ENCODE results near the gene CTNS.

The CTNS gene

DNA sequence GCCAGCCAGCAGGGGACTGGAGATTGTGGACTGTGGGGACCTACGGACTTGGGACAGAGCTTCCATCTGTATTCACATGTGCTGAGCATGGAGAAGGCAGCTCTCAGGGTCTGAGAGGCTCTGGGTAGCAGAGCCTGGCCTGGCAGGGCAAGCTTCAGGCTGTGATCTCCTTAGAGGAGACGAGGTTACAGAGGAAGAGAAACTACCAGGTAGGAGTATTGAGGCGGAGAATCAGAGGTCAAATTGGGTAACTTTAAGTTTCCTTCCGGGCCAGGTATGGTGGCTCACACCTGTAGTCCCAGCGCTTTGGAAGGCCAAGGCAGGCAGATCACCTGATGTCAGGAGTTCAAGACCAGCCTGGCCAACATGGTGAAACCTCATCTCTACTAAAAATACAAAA lies 8.8 kb downstream of the CTNS start:
- TF ChIP-seq, protein P1, sequence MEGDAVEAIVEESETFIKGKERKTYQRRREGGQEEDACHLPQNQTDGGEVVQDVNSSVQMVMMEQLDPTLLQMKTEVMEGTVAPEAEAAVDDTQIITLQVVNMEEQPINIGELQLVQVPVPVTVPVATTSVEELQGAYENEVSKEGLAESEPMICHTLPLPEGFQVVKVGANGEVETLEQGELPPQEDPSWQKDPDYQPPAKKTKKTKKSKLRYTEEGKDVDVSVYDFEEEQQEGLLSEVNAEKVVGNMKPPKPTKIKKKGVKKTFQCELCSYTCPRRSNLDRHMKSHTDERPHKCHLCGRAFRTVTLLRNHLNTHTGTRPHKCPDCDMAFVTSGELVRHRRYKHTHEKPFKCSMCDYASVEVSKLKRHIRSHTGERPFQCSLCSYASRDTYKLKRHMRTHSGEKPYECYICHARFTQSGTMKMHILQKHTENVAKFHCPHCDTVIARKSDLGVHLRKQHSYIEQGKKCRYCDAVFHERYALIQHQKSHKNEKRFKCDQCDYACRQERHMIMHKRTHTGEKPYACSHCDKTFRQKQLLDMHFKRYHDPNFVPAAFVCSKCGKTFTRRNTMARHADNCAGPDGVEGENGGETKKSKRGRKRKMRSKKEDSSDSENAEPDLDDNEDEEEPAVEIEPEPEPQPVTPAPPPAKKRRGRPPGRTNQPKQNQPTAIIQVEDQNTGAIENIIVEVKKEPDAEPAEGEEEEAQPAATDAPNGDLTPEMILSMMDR (IDR thresholded peaks at IDR 0.05; ENCODE audit: control insufficient read depth, extremely low read depth, insufficient read depth), result no peak
- no peak overlapping the region for H3K4me3 ChIP-seq (ENCODE audit: low read depth, low read length)
- no peak for DNase-seq (ENCODE audit: low read depth)

DNA sequence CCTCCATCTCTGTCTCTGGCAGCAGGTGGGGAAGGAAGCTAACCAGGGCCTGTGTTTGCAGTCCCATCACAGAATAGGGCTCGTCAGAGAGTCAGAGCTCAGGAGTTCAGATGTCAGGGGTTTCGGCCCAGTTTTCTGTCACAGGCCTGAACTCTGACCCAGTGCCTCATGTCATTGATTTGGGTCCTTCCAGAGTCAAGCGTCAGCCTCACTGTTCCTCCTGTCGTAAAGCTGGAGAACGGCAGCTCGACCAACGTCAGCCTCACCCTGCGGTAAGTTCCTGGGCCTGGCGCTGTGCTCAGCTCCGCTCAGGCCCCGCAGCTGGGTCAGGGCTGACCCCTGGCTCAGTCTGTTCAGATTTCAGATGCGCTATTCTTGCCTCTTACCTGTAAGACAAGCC lies 10.7 kb downstream of the CTNS start:
- TF ChIP-seq, protein P1 (IDR thresholded peaks at IDR 0.05; ENCODE audit: control insufficient read depth, extremely low read depth, insufficient read depth), result no peak
- DNase-seq (ENCODE audit: low read depth), result no peak
- no peak overlapping the region for H3K4me3 ChIP-seq (ENCODE audit: low read depth, low read length)

DNA sequence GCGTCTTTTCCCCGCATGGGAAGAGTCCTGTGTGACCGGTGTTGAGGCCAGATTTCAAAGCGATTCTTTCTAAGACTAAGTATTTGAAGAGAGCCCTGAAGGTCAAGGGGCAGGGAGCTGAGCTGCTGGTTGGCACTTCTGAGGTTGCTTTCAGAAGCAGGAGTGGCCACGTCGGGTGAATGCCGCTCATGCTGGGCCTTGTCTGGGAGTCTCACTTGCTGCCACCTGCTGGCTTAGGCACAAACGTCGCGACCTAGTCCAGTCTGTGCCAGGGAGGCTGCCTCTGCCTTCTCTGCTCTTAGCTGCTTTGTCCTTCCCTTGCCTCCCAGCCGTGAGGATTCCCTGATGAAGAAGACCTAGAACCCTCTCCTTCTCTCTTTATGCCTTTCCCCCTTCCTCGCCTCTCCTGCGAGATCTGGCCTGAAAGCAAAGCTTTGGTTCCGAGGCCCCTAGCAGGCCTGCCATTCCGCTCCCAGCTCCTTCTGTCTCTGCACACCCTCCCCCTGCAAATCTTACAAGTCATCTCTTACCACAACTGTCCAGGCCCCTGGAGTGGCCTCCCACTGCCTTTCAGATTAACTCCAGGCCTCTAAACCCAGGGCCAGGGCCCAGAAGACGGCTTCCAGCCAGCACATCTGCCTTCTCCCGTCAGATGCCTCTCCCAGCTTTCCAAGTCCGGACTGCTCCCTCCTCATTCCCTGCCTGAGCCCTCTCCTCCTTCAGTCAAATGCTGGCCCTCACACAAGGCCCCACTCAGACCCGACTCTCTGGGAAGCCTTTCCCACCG lies 11.4 kb downstream of the CTNS start:
- DNase-seq (ENCODE audit: low read depth), result no peak

DNA sequence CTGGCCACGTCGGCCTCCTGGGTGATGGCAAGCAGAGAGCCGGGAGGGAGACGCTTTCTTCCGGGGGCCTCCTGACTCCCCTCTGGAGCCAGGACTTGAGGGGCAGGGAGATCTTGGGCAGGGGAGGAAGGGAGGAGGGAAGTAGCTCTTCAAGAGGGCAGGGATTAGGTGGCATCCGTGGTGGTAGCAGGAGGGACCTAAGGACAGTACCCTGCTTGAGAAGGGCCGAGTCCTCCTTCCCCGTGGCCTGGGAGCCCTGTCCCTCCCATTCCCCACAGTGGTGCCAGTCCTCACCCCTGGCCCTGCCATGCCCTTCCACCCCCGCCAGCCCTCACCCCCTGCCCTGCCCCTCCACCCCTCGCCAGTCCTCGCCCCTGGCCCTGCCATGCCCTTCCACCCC lies 19.2 kb downstream of the CTNS start:
- no peak overlapping the region for H3K4me3 ChIP-seq (ENCODE audit: low read depth, low read length)
- TF ChIP-seq, protein P1 (IDR thresholded peaks at IDR 0.05; ENCODE audit: control insufficient read depth, extremely low read depth, insufficient read depth), result no peak
- no peak for DNase-seq (ENCODE audit: low read depth)

More for the DNA sequence above, 11.4 kb downstream of the CTNS start:
- TF ChIP-seq, protein P1 (IDR thresholded peaks at IDR 0.05; ENCODE audit: control insufficient read depth, extremely low read depth, insufficient read depth), result peak; percentile 68
- no peak overlapping the region for H3K4me3 ChIP-seq (ENCODE audit: low read depth, low read length)

DNA sequence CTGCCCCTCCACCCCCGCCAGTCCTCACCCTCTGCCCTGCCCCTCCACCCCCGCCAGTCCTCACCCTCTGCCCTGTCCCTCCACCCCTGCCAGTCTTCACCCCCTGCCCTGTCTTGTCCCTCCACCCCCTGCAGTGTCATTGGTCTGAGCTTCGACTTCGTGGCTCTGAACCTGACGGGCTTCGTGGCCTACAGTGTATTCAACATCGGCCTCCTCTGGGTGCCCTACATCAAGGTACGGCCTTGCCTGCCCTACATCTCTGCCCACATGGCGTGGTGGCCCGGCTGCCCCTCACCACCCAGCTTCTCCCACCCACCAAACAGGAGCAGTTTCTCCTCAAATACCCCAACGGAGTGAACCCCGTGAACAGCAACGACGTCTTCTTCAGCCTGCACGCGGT lies 19.8 kb downstream of the CTNS start:
- TF ChIP-seq, protein P1 (IDR thresholded peaks at IDR 0.05; ENCODE audit: control insufficient read depth, extremely low read depth, insufficient read depth), result no peak
- DNase-seq (ENCODE audit: low read depth), result no peak
- no peak overlapping the region for H3K4me3 ChIP-seq (ENCODE audit: low read depth, low read length)

DNA sequence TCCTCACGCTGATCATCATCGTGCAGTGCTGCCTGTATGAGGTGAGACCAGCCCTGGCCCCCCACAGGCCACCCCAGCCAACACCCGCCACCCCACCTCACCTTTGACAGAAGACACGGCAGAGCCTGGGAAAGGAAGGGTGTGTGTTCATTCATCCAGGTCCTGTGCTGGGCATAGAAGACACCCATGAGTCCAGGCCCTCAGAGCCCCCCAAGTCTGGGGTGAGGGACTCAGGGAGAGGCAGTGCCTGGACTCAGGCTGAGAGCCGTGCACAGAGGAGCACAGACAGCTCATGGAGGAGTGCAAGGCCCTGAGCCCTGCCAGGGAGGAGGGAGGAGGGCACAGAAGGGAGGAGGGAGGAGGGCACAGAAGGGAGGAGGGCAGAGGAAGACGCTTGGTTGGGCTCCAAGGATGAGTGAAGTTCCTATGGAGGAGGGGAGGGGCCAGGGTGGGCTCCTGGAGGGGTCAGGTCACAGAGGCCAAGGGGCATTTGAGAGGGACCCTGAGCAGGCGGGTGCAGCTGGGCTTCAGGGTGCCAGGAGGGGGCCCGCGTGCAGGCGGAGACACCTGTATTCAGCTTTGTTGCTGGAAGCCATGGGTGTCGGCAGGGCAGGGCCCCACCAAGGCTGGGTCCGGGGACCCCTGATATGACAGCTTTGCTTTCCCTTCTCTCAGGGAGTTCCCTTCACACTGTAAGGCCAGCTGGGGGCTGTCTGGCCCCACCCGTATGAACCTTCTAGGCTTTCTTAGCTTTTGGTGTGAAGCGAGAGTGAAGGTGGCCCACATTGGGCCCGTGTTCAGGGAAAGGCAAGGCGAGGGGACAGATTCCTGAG lies 20.4 kb downstream of the CTNS start:
- TF ChIP-seq, protein P1 (IDR thresholded peaks at IDR 0.05; ENCODE audit: control insufficient read depth, extremely low read depth, insufficient read depth), result no peak
- H3K4me3 ChIP-seq (ENCODE audit: low read depth, low read length), result no peak overlapping the region
- no peak for DNase-seq (ENCODE audit: low read depth)

Data from LNCaP clone FGC (cell line).